ENCODE data around the gene LRRC75B.
"Not testable (repeated sequence)": the region's sequence is repeated elsewhere in the genome, so short reads cannot be mapped to it uniquely, and the experiment has no call there.

The LRRC75B gene, protein sequence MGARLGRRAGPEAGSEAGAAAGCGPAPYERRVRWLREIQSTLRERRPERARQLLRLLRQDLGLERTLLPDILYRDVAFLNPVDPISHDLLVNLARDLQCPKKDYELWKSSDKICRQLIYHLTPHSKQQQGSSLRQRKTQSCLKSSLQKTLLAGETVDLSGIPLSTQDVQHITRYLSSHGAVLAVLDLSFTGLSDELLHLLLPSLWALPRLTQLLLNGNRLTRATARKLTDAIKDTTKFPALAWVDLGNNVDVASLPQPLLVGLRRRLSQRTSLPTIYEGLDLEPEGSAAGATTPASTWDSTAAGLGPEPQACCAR

GRCh38 chr22:24592851-24593558 is at the start of gene LRRC75B:
Gene LRRC75B (minus strand): TSS chr22:24593073. CDS start chr22:24593039, 34 bp downstream.
- peak within 1 kb of the TSS; percentile 53 for H3K4me3 ChIP-seq (ENCODE audit: low read depth, low read length)
- peak; percentile 55 for DNase-seq (ENCODE audit: low read depth)
- TF ChIP-seq CTCF (IDR thresholded peaks at IDR 0.05; ENCODE audit: low read depth, low read length, missing control alignments) = no peak
- in situ Hi-C loops (cut with HindIII; ENCODE audit: low sequenced_read_pairs) = no loop called here

DNA sequence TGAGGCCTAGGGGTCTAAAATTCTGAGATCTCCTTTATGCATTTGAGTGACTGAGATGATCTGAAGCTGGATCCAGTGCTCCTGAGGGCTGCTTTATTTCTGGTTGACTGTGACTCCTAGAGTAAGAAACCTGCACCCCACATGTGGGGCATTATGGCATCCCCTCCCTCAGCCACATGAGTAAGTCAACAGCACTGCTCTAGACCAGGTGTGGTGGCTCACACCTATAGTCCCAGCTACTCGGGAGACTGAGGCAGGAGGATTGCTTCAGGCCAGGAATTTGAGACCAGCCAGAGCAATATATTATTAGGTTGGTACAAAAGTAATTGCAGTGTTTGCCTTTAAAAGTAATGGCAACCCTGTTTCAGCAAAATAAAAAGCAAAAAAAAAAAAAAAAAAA is 49.4 kb upstream of the LRRC75B start:
- in situ Hi-C loops (cut with HindIII; ENCODE audit: low sequenced_read_pairs); DNase-seq (ENCODE audit: low read depth); H3K4me3 ChIP-seq (ENCODE audit: low read depth, low read length): not testable (repeated sequence)

DNA sequence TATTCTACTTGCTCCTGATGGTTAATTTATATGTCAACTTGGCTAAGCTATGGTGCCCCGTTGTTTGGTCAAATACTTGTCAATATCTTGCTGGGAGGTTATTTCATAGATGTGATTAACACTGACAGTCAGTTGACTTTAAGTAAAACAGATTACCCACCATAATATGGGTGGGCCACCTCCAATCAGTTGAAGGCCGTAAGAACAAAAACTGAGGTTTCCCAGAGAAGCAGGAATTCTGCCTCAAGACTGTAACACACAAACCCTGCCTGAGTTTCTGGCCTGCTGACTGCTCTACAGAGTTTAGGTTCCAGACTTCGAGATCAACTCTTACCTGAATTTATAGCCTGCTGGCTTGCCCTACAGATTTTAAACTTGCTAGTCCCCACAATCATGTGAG is 43.6 kb upstream of the LRRC75B start:
- DNase-seq (ENCODE audit: low read depth); H3K4me3 ChIP-seq (ENCODE audit: low read depth, low read length); in situ Hi-C loops (cut with HindIII; ENCODE audit: low sequenced_read_pairs): not testable (repeated sequence)

DNA sequence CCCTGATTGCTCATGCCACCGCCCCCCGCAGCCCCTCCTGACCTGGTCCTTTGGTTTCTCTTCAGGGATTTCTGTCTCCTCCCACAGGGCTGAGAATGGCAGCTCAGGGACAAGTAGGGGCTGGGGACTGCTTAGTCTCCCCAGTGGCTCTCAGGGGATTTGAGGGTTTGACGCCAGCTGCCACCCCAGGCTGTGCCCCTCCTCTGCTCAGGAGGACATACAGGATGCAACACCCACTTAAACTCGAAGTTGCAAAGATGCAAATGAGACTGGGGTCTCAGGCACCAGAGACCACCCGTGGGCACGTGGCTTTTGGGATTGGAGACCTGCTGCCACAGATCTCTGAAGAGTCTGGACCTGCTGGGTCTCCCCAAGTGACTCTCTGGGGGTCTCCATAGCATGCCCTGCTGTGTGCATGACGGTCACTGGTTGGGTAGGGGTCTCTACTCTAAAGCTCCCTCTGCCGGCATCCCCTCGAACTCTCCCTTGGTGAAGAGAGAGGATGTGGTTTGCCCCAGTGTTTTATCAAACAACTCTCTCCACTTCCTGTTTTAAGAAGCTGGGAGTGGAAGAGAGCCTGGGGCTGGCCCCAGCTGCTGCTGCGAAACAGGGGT is 42.0 kb upstream of the LRRC75B start:
- TF ChIP-seq CTCF (IDR thresholded peaks at IDR 0.05; ENCODE audit: low read depth, low read length, missing control alignments) = peak; percentile 10
- H3K4me3 ChIP-seq (ENCODE audit: low read depth, low read length); DNase-seq (ENCODE audit: low read depth); in situ Hi-C loops (cut with HindIII; ENCODE audit: low sequenced_read_pairs): not testable (repeated sequence)

GRCh38 chr22:24633231-24634023 is 40.6 kb upstream of the LRRC75B start:
- H3K4me3 ChIP-seq (ENCODE audit: low read depth, low read length); in situ Hi-C loops (cut with HindIII; ENCODE audit: low sequenced_read_pairs); DNase-seq (ENCODE audit: low read depth): not testable (repeated sequence)

GRCh38 chr22:24632642-24633041 is 39.8 kb upstream of the LRRC75B start:
- H3K4me3 ChIP-seq (ENCODE audit: low read depth, low read length); DNase-seq (ENCODE audit: low read depth); in situ Hi-C loops (cut with HindIII; ENCODE audit: low sequenced_read_pairs): not testable (repeated sequence)

- H3K4me3 ChIP-seq (ENCODE audit: low read depth, low read length); DNase-seq (ENCODE audit: low read depth); in situ Hi-C loops (cut with HindIII; ENCODE audit: low sequenced_read_pairs): not testable (repeated sequence)
Observed at GRCh38 chr22:24631430-24632122, 38.7 kb upstream of the LRRC75B start.

DNA sequence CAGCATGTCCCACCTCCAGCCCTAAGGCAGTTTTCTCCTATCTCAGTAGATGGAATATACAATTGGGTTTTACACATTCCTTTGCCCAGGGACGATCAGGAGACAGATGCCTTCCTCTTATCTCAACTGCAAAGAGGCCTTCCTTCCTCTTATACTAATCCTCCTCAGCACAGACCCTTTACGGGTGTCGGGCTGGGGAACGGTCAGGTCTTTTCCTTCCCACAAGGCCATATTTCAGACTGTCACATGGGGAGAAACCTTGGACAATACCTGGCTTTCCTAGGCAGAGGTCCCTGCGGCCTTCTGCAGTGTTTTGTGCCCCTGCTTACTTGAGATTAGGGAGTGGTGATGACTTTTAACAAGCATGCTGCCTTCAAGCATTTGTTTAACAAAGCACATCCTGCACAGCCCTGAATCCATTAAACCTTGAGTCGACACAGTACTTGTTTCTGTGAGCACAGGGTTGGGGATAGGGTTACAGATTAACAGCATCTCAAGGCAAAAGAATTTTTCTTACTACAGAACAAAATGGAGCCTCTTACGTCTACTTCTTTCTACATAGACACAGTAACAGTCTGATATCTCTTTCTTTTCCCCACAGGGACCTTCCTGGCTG is 38.0 kb upstream of the LRRC75B start:
- in situ Hi-C loops (cut with HindIII; ENCODE audit: low sequenced_read_pairs); DNase-seq (ENCODE audit: low read depth); H3K4me3 ChIP-seq (ENCODE audit: low read depth, low read length): not testable (repeated sequence)

GRCh38 chr22:24629069-24629468 is 36.2 kb upstream of the LRRC75B start:
- DNase-seq (ENCODE audit: low read depth); in situ Hi-C loops (cut with HindIII; ENCODE audit: low sequenced_read_pairs); H3K4me3 ChIP-seq (ENCODE audit: low read depth, low read length): not testable (repeated sequence)
- TF ChIP-seq CTCF (IDR thresholded peaks at IDR 0.05; ENCODE audit: low read depth, low read length, missing control alignments) = peak; percentile 30

DNA sequence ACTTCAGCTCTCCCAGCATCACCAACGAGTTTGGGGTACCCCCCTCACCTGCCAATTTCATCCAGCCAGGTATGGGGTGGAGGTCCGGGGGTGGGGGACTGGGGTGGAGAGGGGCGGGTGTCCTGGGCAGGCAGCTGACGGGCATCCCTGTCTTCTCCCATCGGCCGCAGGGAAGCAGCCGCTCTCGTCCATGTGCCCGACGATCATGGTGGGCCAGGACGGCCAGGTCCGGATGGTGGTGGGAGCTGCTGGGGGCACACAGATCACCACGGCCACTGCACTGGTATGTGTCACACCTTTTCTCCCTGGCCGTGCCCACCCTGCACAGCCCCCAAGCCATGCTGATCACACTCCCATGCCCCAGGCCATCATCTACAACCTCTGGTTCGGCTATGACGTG is 35.0 kb upstream of the LRRC75B start:
- in situ Hi-C loops (cut with HindIII; ENCODE audit: low sequenced_read_pairs); DNase-seq (ENCODE audit: low read depth); H3K4me3 ChIP-seq (ENCODE audit: low read depth, low read length): not testable (repeated sequence)

DNA sequence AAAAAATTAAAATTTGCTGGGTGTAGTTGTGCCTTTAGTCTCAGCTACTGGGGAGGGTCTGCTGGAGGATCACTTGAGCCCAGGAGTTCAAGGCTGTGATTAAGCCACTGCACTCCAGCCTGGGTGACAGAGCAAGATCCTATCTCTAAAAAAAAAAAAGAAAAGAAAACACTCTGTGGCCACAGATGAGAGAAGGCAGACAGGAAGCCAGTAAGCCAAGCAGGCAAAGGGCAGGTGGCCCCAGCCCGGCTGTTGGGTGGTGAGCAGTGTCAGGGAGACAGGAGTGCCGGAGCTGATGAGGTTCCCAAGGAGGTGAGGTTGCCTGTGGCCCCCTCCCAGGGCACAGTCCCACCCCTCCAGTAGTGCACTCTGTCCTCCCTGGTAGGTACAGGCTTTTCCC is 29.7 kb upstream of the LRRC75B start:
- DNase-seq (ENCODE audit: low read depth); in situ Hi-C loops (cut with HindIII; ENCODE audit: low sequenced_read_pairs); H3K4me3 ChIP-seq (ENCODE audit: low read depth, low read length): not testable (repeated sequence)

DNA sequence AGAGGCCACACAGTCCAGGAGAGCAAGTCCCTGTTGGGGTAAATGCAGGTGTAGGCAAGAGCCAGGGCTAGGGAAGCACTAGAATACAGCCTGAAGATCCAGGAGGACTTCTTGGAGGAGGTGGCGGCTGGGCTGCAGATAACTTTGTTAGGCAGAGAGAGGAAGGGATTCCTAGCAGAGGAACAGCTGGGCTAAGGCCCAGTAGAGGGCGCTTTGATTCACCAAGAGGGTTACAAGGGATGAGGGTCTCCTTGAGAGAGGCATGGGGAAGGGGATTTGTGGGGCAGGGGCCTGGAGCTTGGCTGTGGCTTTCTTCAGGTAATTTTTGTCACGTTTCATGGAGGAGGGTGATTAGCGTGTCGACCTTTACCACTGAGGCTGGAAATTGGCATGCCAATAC is 28.4 kb upstream of the LRRC75B start:
- in situ Hi-C loops (cut with HindIII; ENCODE audit: low sequenced_read_pairs); H3K4me3 ChIP-seq (ENCODE audit: low read depth, low read length); DNase-seq (ENCODE audit: low read depth): not testable (repeated sequence)

All from astrocyte of the cerebellum (primary cell).